IPS-18c (cell line): ENCODE results near the gene RXFP1.
A peak's percentile ranks its signal among the peaks of the same experiment; 100 is the strongest.
"Not testable (repeated sequence)": the region's sequence is repeated elsewhere in the genome, so short reads cannot be mapped to it uniquely, and the experiment has no call there.

ENCODE experiments used
- H3K4me3 ChIP-seq: 2 replicates; pipeline ENCODE4 v1.7.0; 2013; ENCODE audit warnings: low read depth, mild to moderate bottlenecking, low read length, moderate library complexity; ENCODE audit not compliant: insufficient read depth
- H3K9me3 ChIP-seq: one replicate; pipeline ENCODE4 v1.6.1; 2013; ENCODE audit warnings: mild to moderate bottlenecking, low read length, moderate library complexity; ENCODE audit not compliant: control insufficient read depth, insufficient read depth

RXFP1 gene

DNA sequence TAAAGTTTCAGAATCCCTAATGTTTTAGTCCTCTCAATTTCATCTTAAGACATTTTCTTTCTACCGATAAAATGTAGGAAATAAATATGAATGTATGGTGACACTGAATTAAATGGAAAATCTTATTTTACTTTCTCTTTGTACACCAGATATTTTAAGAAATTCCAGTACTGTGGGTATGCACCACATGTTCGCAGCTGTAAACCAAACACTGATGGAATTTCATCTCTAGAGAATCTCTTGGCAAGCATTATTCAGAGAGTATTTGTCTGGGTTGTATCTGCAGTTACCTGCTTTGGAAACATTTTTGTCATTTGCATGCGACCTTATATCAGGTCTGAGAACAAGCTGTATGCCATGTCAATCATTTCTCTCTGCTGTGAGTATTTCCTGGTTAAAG, 123.1 kb downstream of the RXFP1 start:
- no peaks in the 10 kb centered on the region for H3K9me3 ChIP-seq
- no peak overlapping the region for H3K4me3 ChIP-seq

DNA sequence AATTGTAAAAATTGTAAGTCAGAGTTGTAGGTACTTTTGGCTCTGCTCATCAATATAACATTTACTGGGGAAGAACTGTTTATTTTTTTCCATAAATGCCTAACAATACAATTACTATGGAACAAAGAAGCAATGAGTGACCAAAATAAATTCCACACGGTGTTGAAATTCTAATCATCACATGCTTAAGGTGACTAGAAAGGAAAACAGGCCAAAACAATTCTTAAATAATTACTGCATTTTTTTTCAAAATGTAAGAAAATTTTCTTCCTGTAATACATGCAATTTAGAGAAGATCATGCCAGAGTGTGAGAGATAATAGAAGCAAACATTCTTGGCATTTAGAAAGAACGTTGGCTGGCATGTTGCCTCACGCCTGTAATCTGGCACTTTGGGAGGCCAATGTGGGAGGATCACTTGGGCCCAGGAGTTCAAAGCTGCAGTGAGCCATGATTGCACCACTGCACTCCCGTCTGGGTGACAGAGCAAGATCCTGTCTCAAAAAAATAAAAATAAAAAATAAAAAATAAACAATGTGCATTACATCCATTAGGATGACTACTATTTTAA, 127.5 kb downstream of the RXFP1 start:
- no peak overlapping the region for H3K4me3 ChIP-seq
- H3K9me3 ChIP-seq = no peaks in the 10 kb centered on the region

- Histone ChIP-seq H3K9me3 (no peaks in the 10 kb centered on the region), H3K4me3 (no peak overlapping the region)
Observed at GRCh38 chr4:158652920-158653319, 131.2 kb downstream of the RXFP1 start.

DNA sequence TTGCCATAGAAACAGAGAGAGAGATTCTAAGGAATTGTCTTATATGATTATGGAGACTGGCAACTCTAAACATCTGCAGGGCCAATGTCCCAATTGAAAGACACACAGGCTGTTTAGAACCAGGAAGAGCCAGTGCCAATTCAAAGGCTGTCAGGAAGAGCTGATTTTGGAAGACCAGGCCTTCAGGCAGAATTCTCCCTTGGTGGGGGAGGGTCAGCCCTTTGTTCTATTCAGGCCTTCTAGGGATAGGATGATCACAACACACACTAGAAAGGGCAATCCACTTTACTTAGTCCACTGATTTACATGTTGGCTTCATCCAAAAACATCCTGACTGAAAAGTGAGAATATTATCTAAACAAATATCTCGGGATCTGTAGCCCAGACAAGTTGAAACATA, 134.8 kb downstream of the RXFP1 start:
- Histone ChIP-seq H3K9me3 (no peaks in the 10 kb centered on the region), H3K4me3 (no peak overlapping the region)

GRCh38 chr4:158657291-158657690, 135.6 kb downstream of the RXFP1 start:
- no peaks in the 10 kb centered on the region for H3K9me3 ChIP-seq
- no peak overlapping the region for H3K4me3 ChIP-seq

- H3K9me3 ChIP-seq, H3K4me3 ChIP-seq: not testable (repeated sequence)
Observed at GRCh38 chr4:158663255-158663654, 141.6 kb downstream of the RXFP1 start.

GRCh38 chr4:158663707-158664625, 142.3 kb downstream of the RXFP1 start:
- not testable (repeated sequence) for H3K4me3 ChIP-seq, H3K9me3 ChIP-seq

- no peak overlapping the region for H3K4me3 ChIP-seq
- no peaks in the 10 kb centered on the region for H3K9me3 ChIP-seq
Observed at GRCh38 chr4:158664806-158665205, 143.1 kb downstream of the RXFP1 start.

- Histone ChIP-seq H3K4me3 (no peak overlapping the region), H3K9me3 (no peaks in the 10 kb centered on the region)
Observed at GRCh38 chr4:158666892-158667291, 145.2 kb downstream of the RXFP1 start.

DNA sequence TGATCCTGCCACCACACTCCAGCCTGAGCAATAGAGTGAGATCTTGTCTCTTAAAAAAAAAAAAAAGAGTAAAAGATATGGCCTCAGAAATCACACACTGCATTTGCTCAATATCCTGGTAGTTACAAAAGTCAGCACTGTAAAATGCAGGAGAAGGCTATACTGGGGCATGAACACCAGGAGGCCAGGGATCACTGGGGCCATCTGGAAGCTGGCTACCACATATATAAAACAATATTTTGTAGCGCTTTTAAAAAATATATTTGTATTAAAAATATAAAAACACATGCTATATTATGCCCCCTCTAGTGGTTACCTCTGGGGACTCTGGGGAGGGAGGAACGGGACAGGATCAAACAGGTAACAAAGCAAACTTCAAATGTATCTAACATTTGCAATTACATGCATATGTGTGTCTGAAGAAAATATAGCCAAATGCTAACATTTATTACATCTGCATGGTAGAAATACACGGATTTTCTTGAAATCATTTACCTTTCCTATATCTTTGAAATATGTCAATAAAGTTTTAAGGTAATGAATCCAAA, 146.0 kb downstream of the RXFP1 start:
- Histone ChIP-seq H3K9me3 (no peaks in the 10 kb centered on the region), H3K4me3 (no peak overlapping the region)

DNA sequence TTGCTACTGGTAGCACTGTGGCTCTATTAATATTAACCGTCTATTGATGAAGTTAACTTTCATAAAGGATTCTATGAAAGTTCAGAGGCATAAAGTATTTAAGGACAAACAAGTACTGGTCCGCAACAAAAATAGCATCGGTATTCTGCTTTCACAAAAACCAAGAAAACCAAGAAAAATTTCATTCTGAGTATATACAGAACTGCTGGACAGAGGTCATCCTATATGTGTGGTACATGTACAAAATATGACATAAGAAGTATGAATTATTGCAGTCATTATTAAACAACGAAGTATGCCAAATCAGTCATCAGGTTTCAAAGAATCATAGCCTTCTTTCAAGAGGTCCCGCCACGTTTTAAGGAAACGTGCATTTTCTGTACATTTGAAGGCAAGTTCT, 147.6 kb downstream of the RXFP1 start:
- H3K9me3 ChIP-seq = no peaks in the 10 kb centered on the region
- no peak overlapping the region for H3K4me3 ChIP-seq

GRCh38 chr4:158670975-158671664, 149.4 kb downstream of the RXFP1 start:
- H3K4me3 ChIP-seq = peak overlapping the region; percentile 81

GRCh38 chr4:158671665-158671914, 149.9 kb downstream of the RXFP1 start, which contains the start of gene C4orf46:
TSS of gene C4orf46 (minus strand) at chr4:158671887. CDS start at chr4:158671801, 86 bp downstream.
- Histone ChIP-seq H3K4me3 (peak within 1 kb of the TSS; percentile 81), H3K9me3 (no peaks in the 10 kb centered on the region)

More at GRCh38 chr4:158670975-158671664, 149.4 kb downstream of the RXFP1 start:
- no peaks in the 10 kb centered on the region for H3K9me3 ChIP-seq

- no peaks in the 10 kb centered on the region for H3K9me3 ChIP-seq
- peak within 1 kb of the TSS; percentile 81 for H3K4me3 ChIP-seq
Observed at GRCh38 chr4:158671915-158672806, 150.5 kb downstream of the RXFP1 start, which contains the start of gene ETFDH. TSS of gene ETFDH (plus strand) at chr4:158672296. CDS start at chr4:158672457, 161 bp downstream.

GRCh38 chr4:158673633-158674032, 152.0 kb downstream of the RXFP1 start:
- H3K4me3 ChIP-seq = no peak overlapping the region
- no peaks in the 10 kb centered on the region for H3K9me3 ChIP-seq

GRCh38 chr4:158676076-158676475, 154.4 kb downstream of the RXFP1 start:
- Histone ChIP-seq H3K4me3 (no peak overlapping the region), H3K9me3 (no peaks in the 10 kb centered on the region)

GRCh38 chr4:158678767-158679166, 157.1 kb downstream of the RXFP1 start:
- Histone ChIP-seq H3K4me3 (no peak overlapping the region), H3K9me3 (no peaks in the 10 kb centered on the region)
